HK-2 (cell line): Measurements from ENCODE around the gene UTP4.
A peak's percentile ranks its signal among the peaks of the same experiment; 100 is the strongest.
"Not testable (repeated sequence)": the region's sequence is repeated elsewhere in the genome, so short reads cannot be mapped to it uniquely, and the experiment has no call there.

Source experiments
- DNase-seq: peaks from one replicate; pipeline ENCODE4 v3.0.0-alpha.2; 2018; ENCODE audit not compliant: unreplicated experiment

Gene UTP4

DNA sequence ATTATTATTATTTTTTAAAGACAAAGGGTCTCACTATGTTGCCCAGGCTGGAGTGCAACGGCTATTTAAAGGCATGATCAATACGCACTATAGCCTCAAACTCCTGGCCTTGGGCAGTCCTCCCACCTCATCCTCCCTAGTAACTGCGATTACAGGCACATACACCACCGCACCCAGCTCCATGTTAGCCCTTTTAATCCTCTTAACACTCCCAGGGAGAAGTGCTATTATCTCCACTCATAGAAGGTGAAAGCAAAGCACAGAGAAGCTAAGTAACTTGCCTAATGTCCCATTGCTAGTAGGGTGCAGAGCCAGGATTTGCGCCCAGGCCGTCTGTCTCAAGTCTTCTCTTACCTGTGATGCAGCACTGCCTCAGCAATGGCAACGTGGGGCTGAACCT, 22.0 kb upstream of the UTP4 start:
- DNase-seq, result no peak

DNA sequence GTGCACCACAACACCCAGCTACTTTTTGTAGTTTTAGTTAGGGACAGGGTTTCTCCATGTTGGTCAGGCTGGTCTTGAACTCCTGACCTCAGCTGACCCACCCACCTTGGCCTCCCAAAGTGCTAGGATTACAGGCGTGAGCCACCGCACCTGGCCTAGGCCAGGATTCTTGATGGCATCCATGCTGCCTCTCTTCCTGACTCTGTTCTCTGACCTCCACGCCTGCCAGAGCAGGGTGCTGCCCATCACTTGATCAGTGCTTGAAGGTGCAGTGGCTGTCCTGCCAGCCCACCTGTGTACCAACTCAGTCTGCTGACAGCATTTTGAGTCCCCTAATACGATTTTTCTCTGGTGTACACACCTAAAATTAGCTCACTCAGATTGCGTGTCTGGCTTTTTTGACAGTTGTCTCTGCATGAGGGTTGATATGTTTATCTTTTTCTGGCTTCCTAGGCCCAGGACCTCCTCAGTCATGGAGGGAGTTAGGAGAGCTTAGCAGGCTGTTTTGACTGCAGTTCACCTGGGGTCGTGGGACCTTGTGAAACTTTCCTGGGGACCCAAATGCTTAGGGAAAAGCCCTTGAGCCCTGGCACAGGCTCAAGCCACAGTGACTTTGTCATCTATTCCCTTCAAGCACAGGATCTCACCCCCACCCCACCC, 21.1 kb upstream of the UTP4 start:
- DNase-seq, result no peak

DNA sequence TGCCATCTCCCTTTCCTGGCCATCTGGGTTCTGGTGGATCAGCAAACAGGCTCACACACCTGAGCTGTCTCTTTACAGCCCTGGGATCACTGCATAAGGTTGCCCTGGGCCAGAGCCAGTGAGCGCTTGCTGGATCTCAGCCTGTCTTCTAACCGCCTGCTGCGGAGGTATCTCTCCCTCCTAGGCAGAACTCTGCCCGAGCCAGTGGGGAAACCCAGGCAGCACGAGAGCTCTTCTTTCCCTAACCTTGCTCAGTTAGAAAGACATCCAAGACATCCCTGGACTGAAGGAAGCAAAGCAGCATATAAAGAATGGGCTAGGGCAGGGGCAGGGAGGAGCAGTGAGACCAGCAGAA, 20.6 kb upstream of the UTP4 start:
- no peak for DNase-seq

DNA sequence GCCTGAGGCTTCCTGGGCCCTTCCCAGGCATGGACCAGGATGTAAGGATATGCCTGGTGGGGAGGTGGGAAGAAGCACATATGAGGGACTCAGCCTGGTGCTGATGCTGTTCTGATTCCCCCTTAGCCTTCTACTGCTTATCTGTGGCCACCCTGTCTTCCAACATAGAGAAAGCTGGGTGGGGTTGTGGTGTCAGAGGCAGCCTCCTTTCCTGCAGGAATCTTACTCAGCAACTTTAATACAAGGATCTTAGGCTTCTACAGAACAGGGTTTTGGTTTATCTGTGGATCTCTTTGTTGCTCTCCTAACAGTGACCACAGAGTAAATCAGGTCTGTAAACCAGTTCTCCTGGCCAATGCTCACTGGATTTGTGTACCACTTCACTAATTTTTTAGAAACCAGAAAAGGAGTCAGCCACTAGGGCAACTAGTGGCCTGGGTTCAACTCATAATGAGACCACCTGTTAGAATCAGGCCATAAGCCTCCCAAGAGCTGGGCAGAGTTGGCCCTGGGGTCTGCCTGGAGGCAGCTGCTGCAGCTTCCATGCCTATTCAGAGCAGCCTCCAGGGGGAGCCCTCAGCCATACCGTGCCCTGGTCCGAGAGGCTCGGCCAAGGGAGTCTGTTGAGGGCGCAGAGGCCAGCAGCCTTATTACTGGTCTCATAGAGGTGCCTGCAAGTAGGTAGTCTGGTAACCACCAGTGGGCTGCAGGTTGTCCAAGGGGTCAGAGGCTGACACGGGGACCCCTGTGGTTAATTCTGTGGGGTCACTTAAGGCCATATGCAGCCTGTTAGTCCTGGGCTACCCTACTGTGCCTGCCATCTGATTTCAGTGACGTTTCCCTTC, 19.9 kb upstream of the UTP4 start:
- DNase-seq, result peak; percentile 53

DNA sequence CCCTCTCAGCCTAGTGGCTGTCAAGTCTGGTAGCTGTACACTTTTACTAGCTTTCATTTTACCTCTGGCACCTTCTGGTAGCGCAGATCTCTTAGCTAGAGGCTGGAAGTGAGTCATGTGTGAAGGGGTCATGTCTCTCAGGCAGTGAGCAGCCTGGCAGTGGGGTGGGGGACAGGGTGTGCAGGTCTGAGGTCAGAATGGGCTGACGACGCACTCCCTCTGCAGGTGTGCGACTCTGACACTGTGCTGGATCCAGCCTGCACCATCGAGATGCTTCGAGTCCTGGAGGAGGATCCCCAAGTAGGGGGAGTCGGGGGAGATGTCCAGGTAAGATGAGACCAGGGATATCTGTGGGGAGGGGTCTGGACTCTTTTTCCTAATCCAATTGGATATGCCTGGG, 19.2 kb upstream of the UTP4 start:
- no peak for DNase-seq

DNA sequence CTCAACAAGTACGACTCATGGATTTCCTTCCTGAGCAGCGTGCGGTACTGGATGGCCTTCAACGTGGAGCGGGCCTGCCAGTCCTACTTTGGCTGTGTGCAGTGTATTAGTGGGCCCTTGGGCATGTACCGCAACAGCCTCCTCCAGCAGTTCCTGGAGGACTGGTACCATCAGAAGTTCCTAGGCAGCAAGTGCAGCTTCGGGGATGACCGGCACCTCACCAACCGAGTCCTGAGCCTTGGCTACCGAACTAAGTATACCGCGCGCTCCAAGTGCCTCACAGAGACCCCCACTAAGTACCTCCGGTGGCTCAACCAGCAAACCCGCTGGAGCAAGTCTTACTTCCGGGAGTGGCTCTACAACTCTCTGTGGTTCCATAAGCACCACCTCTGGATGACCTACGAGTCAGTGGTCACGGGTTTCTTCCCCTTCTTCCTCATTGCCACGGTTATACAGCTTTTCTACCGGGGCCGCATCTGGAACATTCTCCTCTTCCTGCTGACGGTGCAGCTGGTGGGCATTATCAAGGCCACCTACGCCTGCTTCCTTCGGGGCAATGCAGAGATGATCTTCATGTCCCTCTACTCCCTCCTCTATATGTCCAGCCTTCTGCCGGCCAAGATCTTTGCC, 18.0 kb upstream of the UTP4 start:
- no peak for DNase-seq

DNA sequence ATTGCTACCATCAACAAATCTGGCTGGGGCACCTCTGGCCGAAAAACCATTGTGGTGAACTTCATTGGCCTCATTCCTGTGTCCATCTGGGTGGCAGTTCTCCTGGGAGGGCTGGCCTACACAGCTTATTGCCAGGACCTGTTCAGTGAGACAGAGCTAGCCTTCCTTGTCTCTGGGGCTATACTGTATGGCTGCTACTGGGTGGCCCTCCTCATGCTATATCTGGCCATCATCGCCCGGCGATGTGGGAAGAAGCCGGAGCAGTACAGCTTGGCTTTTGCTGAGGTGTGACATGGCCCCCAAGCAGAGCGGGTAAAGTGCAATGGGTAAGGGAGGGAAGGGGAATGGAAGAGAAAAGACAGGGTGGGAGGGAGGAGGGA, 17.5 kb upstream of the UTP4 start:
- no peak for DNase-seq

DNA sequence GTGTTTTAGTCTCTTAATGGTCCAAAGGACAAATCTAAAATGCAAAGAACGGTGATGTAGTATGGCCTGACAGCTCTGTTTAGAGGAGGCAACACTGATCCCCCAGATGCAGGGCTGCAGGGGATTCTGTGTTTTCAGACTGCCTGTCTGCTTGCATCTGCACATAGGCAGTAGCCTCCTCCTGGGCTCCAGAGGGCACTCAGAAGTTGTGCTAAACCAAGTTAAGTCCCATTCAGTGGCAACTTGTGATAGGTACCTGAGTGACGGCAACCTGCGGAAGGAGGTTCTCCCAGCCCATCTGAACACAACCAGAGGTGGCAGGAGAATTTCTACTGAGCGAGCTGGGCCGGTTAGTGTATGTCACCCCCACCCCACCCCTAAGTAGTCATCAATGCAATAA, 17.1 kb upstream of the UTP4 start:
- DNase-seq, result no peak

DNA sequence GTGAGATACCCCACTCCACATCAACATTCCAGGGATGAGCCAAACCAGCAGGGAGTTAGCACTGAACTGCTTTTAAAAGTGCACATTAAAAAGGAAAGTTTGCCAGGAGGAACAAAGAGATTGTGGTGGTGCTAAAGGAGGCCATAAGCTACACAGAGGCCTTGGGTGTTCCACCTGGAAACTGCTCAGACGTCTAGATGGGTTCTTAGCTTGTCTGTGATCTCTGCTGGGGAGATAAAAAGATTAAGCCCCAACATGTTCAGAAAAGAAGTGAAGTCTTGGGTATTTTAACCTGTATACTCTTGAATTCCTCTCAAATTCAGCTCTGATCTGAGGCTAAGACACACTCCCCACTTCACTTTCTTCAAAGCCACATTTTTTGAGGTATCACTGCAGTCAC, 16.6 kb upstream of the UTP4 start:
- DNase-seq, result no peak

DNA sequence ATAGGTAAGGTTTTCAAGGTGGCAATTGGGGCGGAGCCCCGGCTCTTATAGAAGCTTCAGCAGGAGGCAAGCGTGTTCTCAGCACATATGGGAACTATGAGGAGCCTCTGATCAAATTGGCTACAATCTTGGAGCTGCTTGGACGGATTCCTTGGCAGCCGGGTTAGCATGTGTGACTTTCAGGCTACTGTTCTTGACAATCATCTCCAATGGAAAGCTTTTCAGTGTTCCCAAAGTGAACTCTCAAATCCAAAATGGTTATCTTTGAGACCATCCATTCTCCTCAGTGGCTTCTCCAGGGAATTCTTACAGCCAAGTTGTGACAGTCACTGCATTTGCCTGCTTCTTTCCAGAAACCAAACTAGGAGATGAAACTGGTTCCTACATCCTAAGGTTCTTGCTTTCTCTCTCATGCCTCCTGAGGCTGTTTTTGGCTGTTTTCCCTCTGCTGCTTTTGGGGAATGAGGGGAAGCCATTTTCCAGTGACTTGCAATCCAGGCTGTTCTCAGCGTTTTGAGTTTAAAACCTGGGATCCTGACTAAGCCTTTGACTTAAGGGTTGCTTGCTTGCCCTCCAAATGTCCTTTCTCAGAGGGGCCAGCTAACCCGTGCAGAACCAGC, 16.1 kb upstream of the UTP4 start:
- DNase-seq, result no peak

DNA sequence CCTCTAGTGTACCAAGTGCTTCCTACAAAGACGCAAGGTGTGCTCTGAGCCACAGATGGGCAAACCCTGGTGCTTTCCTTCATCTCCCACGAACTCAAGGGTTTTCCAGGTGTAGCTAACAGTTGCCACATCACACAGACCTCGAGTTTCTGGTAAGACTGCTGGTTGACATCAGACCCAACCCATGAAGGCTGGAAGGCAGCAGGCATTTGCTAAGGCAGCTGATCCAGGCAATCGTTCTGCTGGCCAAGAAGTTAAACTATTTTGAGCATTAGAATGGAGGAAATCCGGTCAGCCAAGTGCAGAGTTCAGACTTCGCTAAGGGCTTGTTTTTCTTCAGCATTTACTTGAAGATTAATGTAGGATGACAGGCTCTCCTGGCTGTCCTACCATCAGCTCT, 15.5 kb upstream of the UTP4 start:
- DNase-seq, result no peak

DNA sequence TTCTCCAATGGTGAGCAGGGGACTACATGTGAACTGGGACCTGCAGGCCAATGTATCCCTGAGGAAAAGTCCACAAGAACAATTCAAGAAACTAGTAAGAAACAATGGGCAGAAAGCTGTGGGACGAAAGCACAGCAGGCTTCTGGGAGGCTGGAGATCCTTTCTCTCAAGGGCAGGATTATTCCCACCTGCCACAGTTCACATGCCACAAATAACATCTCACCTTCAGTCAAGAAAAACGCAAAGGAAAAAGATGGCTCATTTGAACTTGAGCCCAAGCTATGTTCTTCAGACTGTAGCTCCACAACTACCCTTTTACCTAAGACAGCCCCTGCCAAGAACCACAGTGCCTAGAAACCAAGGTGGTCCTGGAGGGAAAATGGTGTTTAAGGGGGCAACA, 14.0 kb upstream of the UTP4 start:
- no peak for DNase-seq

DNA sequence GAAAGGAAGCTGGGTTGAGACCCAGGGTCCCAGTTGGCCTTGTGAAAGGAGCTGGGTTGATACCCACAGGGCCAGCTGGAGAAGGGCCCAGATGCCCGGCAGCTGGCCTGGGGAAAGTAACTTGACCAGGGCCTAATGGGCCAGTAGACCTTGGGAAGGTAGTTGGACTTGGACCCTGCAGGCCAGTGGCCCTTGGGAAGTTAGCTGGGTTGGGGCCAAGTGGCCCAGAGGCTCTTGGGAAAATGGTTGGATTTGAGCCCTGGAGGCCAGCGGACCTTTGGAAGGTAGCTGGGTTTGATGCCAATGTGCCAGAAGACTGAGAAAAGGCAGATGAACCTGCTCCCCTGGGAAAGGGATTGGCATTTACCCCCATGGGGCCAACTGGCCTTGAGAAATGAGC, 13.5 kb upstream of the UTP4 start:
- DNase-seq, result no peak

DNA sequence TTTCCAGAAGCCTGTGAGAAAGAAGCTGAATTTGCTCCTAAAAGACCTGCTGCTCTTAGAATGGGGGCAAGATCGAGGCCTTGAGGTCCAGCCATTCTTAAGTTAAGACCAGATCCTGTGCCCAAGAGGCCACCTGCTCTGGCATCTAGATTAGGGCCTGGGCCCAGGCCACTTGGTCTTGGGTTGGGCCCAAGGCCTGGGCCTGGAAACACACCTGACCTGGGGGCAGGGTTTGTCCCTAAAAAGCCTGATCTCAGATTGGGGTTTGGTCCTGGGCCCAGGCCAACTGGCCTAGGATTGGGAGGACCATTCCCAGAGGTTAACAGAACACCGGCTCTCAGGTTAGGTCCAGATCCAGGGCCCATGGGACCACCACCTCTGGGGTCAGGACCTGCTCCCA, 12.9 kb upstream of the UTP4 start:
- DNase-seq, result no peak

DNA sequence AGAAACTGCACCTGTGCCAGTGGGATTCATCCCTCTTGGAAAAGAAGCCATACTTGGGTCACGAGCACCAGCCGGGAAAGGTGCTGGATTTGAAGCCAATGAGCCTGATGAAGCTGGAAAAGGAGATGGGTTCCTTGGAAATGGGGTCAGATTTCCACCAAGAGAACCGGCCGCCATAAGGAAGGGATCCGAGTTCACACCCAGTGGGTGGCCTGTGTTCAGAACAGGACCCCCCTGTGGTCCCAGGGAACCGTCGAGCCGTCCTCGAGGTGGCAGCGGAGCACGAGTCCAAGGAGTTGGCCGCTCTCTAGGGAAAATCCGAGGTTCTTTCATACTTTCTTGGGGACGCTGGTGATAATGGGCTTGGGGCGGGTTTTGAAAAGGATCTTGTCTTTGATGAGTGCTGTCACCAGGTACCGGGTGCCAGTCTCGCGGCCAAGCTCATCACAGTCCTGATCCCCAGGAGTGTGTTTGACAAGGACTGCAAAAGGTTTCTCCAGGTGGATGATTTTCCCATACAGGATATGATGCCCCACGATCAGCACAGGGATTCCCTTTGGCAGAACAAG, 12.3 kb upstream of the UTP4 start:
- DNase-seq, result no peak

DNA sequence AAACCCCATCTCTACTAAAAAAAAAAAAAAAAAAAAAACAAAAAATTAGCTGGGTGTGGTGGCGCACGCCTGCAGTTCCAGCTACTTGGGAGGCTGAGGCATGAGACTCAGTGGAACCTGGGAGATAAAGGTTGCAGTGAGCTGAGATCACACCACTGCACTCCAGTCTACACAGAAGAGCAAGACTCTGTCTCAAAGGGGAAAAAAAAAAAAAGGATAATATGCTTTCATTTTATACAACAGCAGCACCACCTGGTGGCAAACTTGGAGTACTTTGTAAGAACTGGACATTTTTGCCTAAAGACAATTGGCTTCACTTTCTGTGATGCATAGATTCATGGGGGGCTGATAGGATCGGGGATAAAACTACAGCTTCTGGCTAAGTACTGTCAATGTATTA, 8.5 kb upstream of the UTP4 start:
- DNase-seq, result no peak

DNA sequence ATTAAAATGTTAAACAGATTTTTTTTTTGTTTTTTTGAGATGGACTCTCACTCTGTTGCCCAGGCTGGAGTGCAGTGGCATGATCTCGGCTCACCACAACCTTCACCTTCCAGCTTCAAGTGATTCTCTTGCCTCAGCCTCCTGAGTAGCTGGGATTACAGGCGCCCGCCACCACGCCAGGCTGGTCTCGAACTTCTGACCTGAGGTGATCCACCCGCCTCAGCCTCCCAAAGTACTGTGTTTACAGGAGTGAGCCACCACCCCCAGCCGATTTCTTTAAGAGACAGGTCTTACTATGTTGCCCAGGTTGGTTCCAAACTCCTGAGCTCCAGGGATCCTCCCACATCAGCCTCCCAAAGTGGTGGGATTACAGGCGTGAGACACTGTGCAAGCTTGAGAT, 8.0 kb upstream of the UTP4 start:
- DNase-seq, result not testable (repeated sequence)

DNA sequence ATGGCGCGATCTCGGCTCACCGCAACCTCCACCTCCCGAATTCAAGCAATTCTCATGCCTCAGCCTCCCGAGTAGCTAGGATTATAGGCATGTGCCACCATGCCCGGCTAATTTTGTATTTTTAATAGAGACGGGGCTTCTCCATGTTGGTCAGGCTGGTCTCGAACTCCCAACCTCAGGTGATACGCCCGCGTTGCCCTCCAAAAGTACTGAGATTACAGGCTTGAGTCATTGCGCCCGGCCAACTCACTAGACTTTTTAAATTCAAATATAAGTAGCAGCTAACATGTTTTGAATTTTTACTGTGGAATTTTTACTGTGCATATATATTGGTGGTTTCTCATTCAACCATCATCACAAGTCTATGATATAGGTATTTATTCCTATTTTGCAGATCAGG, 7.5 kb upstream of the UTP4 start:
- not testable (repeated sequence) for DNase-seq

DNA sequence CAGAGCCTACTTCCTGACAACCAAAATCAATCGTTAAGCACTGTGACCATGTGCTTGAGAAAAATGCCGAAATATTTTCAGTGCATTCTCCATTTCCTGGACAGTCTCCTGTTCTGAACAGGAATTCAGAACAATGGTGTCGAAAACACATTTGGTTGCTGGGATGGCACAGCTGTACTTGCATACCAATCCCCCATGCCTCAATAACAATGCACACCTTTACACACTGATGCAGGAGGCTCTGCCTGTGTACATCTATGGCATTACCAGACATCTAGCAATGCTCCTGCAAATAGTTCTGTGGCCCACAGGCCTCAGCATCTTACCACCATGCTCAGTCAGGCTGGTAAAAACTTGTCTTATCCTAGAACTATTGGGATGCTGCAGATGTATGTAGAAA, 6.2 kb upstream of the UTP4 start:
- no peak for DNase-seq

DNA sequence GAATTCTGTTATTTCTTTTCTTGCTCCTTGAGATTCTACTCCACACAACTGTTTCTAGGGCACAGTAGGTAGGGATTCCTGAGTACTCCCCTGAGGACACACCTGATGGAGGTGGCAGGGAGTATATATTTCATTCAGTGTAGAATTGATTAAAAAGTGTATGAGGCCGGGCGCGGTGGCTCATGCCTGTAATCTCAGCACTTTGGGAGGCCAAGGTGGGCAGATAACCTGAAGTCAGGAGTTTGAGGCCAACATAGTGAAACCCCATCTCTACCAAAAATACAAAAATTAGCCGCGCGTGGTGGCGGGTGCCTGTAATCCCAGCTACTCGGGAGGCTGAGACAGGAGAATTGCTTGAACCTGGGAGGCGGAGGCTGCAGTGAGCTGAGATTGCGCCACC, 5.6 kb upstream of the UTP4 start:
- DNase-seq, result not testable (repeated sequence)

DNA sequence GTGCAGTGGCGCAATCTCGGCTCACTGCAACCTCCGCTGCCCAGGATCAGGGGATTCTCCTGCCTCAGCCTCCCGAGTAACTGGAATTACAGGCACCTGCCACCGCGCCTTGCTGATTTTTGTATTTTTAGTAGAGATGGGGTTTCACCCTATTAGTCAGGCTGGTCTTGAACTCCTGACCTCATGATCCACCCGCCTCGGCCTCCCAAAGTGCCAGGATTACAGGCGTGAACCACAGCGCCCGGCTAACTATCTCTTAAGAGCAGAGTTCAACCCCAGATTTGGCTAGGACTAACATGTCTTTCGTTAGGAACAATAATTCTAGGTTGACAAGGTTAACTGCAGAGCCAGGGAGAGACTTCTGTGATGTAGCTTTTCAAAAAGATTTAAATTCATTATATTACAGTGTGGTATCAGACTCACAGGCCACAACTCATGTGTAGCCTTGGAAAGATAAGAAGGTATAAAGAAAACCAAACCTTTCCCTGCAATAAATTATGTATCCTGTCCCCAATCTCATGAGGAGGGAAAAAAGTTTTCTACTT, 4.4 kb upstream of the UTP4 start:
- DNase-seq, result no peak

DNA sequence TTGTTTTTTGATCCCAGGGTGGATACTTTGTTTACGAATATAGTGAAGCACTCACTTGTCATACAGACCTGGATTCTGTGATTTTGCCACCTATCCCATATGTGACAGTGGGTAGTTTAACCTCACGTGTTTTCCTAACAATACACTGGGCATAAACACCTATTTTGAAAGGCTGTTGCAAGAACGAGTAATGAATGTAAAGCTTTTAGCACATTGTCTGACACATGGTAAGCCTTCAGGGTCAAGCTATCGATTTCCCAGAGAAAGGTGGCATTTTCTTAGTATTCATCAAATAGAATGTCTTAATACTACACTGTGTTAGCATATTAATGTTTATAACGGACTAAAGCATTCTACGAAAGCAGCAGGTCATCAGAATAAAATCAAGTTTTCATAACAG, 2.0 kb upstream of the UTP4 start:
- DNase-seq, result no peak
